ENCODE measurements around the gene ADGRG1. TPM values are rescaled to one million over a fixed set of nuclear protein-coding genes. Genes with fewer than 3 reads are reported as not detected.

The ADGRG1 gene
- total and polyA plus RNA-seq, 2 donors (not counting 1 experiment from before 2014, with no cell fraction given) = 0.20 to 0.61 TPM

DNA sequence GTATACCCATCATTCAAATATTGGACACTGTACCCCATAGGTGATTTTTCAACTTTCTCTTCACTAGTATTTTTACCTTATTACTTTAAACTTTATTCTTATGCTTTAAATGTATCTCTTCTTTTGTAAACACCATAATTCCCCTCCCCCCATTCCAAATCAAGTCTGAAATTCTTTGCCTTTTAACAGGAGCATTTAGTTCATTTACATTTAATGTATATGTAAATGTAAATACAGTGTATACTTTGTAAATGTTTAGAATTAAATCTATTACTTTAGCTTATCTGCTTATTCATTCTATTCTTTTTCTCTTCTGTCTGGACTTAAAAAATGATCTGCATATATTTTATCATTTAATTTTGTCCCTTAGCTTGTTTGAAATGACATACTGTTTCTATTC is 30.0 kb upstream of the ADGRG1 start:
- H3K9me3 Mint-ChIP-seq (ENCODE audit: insufficient read depth) = peaks cover 2% of the 10 kb centered on the region
- Histone ChIP-seq H3K4me2 (replicated peaks; ENCODE audit: low read depth, low read length, poor library complexity, severe bottlenecking) (no peak overlapping the region), H3K9me3 (ENCODE audit: control extremely low read depth in 1 of 3, control insufficient read depth in 2 of 3, insufficient read depth in 1 of 3, low read length in 2 of 3) (peaks cover 0 to 3% (median 0%) of the 10 kb centered on the region in 3 donors), H2AFZ (ENCODE audit: insufficient read depth, low read depth, low read length, poor library complexity, severe bottlenecking) (no peak overlapping the region), H3K9ac (ENCODE audit: low read length) (no peak overlapping the region), H3K27me3 (replicated peaks in 1 of 4; ENCODE audit: control extremely low read depth in 1 of 4, control insufficient read depth in 3 of 4, insufficient read depth in 4 of 4, low read length in 3 of 4) (peaks cover 0 to 4% (median 0%) of the 10 kb centered on the region in 4 experiments), H3K79me2 (ENCODE audit: control insufficient read depth, insufficient read depth, low read length) (no peaks in the 10 kb centered on the region), H3K27ac (ENCODE audit: low read length in 2 of 2) (no peak overlapping the region), H3K4me1 (ENCODE audit: control insufficient read depth in 2 of 2, insufficient read depth in 2 of 2, low read length in 2 of 2) (peaks cover 12 to 14% of the 10 kb centered on the region in 2 donors), H3K36me3 (replicated peaks in 1 of 2; ENCODE audit: control extremely low read depth in 1 of 2, control insufficient read depth in 1 of 2, extremely low read depth in 1 of 2, insufficient read depth in 2 of 2, low read length in 1 of 2) (no peaks in the 10 kb centered on the region), H4K20me1 (ENCODE audit: control insufficient read depth, insufficient read depth, low read length, poor library complexity, severe bottlenecking) (no peaks in the 10 kb centered on the region), H3K4me3 (ENCODE audit: control extremely low read depth in 1 of 5, extremely low read depth in 1 of 5, insufficient read depth in 1 of 5, low read depth in 2 of 5, low read length in 4 of 5) (no peak overlapping the region)
- peaks cover 8% of the 10 kb centered on the region for H3K4me1 Mint-ChIP-seq
- no peak for DNase-seq
- TF ChIP-seq, protein P1, sequence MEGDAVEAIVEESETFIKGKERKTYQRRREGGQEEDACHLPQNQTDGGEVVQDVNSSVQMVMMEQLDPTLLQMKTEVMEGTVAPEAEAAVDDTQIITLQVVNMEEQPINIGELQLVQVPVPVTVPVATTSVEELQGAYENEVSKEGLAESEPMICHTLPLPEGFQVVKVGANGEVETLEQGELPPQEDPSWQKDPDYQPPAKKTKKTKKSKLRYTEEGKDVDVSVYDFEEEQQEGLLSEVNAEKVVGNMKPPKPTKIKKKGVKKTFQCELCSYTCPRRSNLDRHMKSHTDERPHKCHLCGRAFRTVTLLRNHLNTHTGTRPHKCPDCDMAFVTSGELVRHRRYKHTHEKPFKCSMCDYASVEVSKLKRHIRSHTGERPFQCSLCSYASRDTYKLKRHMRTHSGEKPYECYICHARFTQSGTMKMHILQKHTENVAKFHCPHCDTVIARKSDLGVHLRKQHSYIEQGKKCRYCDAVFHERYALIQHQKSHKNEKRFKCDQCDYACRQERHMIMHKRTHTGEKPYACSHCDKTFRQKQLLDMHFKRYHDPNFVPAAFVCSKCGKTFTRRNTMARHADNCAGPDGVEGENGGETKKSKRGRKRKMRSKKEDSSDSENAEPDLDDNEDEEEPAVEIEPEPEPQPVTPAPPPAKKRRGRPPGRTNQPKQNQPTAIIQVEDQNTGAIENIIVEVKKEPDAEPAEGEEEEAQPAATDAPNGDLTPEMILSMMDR (IDR thresholded peaks at IDR 0.05) = no peak
- TF ChIP-seq EZH2 (IDR thresholded peaks at IDR 0.05; ENCODE audit: borderline replicate concordance, insufficient read depth, low read depth, low read length, poor library complexity, severe bottlenecking) = no peak
- ATAC-seq (ENCODE audit: low read depth) = no peak
- H3K4me3 Mint-ChIP-seq = no peak overlapping the region
- no peak overlapping the region for H3K27ac Mint-ChIP-seq
- H3K27me3 Mint-ChIP-seq = peaks cover 20% of the 10 kb centered on the region
- intact Hi-C loops (cut with micrococcal nuclease) = no loop called here
- POLR2A ChIA-PET = no interaction called here
- CTCF ChIA-PET = interaction anchor here (0.7 to 2.0 kb wide), 4 partner anchors 8 to 51 kb away, joined by 3 to 9 read pairs (median 4); no protein-coding TSS in a partner anchor

DNA sequence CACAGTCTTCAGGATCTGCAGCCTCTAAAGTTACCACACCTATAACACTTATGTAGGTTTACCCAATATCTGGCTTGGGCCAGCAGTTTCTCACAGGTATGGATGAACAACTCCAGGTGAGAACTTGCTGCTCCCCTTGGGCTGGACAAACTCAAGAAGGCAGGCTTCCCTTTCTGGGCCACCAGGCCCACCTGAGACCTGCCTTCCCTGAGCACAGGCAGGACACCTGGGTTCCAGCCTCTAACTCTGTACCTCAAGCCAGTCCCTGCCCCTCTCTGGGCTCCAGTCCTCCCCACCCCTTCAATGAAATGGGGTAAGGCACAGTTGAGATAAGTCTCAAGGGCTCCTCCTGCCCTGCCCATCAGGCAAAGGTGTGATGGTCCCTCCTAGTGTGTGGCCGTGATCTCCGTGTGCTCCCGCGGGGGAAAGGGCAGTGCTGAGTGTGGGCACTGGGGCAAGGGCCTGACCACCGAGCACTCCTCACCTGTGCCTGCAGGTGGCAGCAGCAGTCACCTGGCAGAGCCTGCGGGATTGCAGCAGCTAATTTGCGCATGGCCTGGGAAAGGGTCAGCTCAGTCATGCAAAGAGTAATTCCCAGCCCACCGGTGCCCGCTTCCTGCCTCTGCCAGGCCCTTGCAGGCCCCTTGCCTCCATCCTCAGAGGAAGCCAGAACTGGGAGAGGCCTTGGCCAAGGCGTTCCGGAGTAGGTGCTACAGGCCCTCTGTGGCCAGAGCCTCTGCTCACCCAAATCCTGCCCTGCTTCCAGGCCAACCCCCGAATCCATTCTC is 28.2 kb upstream of the ADGRG1 start:
- H3K4me3 Mint-ChIP-seq = no peak overlapping the region
- peaks cover 24% of the 10 kb centered on the region for H3K27me3 Mint-ChIP-seq

More for the DNA sequence above, 28.2 kb upstream of the ADGRG1 start:
- H3K79me2 ChIP-seq (ENCODE audit: control insufficient read depth, insufficient read depth, low read length) = no peaks in the 10 kb centered on the region
- H3K4me3 ChIP-seq (ENCODE audit: control extremely low read depth in 1 of 5, extremely low read depth in 1 of 5, insufficient read depth in 1 of 5, low read depth in 2 of 5, low read length in 4 of 5) = no peak overlapping the region
- H3K27me3 ChIP-seq (replicated peaks in 1 of 4; ENCODE audit: control extremely low read depth in 1 of 4, control insufficient read depth in 3 of 4, insufficient read depth in 4 of 4, low read length in 3 of 4) = peaks cover 0 to 4% (median 0%) of the 10 kb centered on the region in 4 experiments
- DNase-seq = peak; percentile 55
- Mint-ChIP-seq H3K27ac (no peak overlapping the region), H3K4me1 (peaks cover 8% of the 10 kb centered on the region), H3K9me3 (ENCODE audit: insufficient read depth) (peaks cover 2% of the 10 kb centered on the region)
- H3K27ac ChIP-seq (ENCODE audit: low read length in 2 of 2) = no peak overlapping the region
- no peak for TF ChIP-seq EZH2 (IDR thresholded peaks at IDR 0.05; ENCODE audit: borderline replicate concordance, insufficient read depth, low read depth, low read length, poor library complexity, severe bottlenecking)
- TF ChIP-seq, protein P1 (IDR thresholded peaks at IDR 0.05) = peak; percentile 81
- WGBS (ENCODE audit: insufficient coverage) = 37% methylated on average over 12 of the region's 12 CpGs
- peak; percentile 69 for ATAC-seq (ENCODE audit: low read depth)
- no peak overlapping the region for H2AFZ ChIP-seq (ENCODE audit: insufficient read depth, low read depth, low read length, poor library complexity, severe bottlenecking)
- peaks cover 12 to 14% of the 10 kb centered on the region in 2 donors for H3K4me1 ChIP-seq (ENCODE audit: control insufficient read depth in 2 of 2, insufficient read depth in 2 of 2, low read length in 2 of 2)
- no peaks in the 10 kb centered on the region for H4K20me1 ChIP-seq (ENCODE audit: control insufficient read depth, insufficient read depth, low read length, poor library complexity, severe bottlenecking)
- ChIA-PET POLR2A (no interaction called here), CTCF (interaction anchor here (0.7 to 3.4 kb wide), 8 partner anchors 9 to 81 kb away, joined by 3 to 24 read pairs (median 3); no protein-coding TSS in a partner anchor)
- H3K36me3 ChIP-seq (replicated peaks in 1 of 2; ENCODE audit: control extremely low read depth in 1 of 2, control insufficient read depth in 1 of 2, extremely low read depth in 1 of 2, insufficient read depth in 2 of 2, low read length in 1 of 2) = no peaks in the 10 kb centered on the region
- no peak overlapping the region for H3K9ac ChIP-seq (ENCODE audit: low read length)
- H3K4me2 ChIP-seq (replicated peaks; ENCODE audit: low read depth, low read length, poor library complexity, severe bottlenecking) = no peak overlapping the region
- H3K9me3 ChIP-seq (ENCODE audit: control extremely low read depth in 1 of 3, control insufficient read depth in 2 of 3, insufficient read depth in 1 of 3, low read length in 2 of 3) = peaks cover 0 to 3% (median 0%) of the 10 kb centered on the region in 3 donors
- intact Hi-C loops (cut with micrococcal nuclease) = no loop called here

All from B cell (primary cell).